ENCODE results near the gene FOXA1. TPM values are rescaled to one million over a fixed set of nuclear protein-coding genes. Genes with fewer than 3 reads are reported as not detected.

Gene FOXA1
- total RNA-seq, 1 donor from 2014 or later = 7.4 TPM

- Histone ChIP-seq H3K27me3 (ENCODE audit: control insufficient read depth, insufficient read depth, low read length) (peaks cover 66% of the 10 kb centered on the region), H3K4me3 (ENCODE audit: low read depth, low read length) (no peak overlapping the region), H3K36me3 (ENCODE audit: control insufficient read depth, insufficient read depth, low read length) (no peaks in the 10 kb centered on the region)
- DNase-seq (ENCODE audit: low read depth) = no peak
- TF ChIP-seq CTCF (IDR thresholded peaks at IDR 0.05; ENCODE audit: insufficient read depth, low read length, poor library complexity, severe bottlenecking) = no peak
Measured at GRCh38 chr14:37585971-37586796, 8.9 kb downstream of the FOXA1 start.

- no peak for DNase-seq (ENCODE audit: low read depth)
- no peaks in the 10 kb centered on the region for H3K36me3 ChIP-seq (ENCODE audit: control insufficient read depth, insufficient read depth, low read length)
- peaks cover 58% of the 10 kb centered on the region for H3K27me3 ChIP-seq (ENCODE audit: control insufficient read depth, insufficient read depth, low read length)
- no peak overlapping the region for H3K4me3 ChIP-seq (ENCODE audit: low read depth, low read length)
- no peak for TF ChIP-seq CTCF (IDR thresholded peaks at IDR 0.05; ENCODE audit: insufficient read depth, low read length, poor library complexity, severe bottlenecking)
Measured at GRCh38 chr14:37585101-37585511, 9.9 kb downstream of the FOXA1 start.

GRCh38 chr14:37584211-37585100 is 10.6 kb downstream of the FOXA1 start:
- no peaks in the 10 kb centered on the region for H3K36me3 ChIP-seq (ENCODE audit: control insufficient read depth, insufficient read depth, low read length)
- TF ChIP-seq CTCF (IDR thresholded peaks at IDR 0.05; ENCODE audit: insufficient read depth, low read length, poor library complexity, severe bottlenecking) = no peak
- H3K4me3 ChIP-seq (ENCODE audit: low read depth, low read length) = no peak overlapping the region
- DNase-seq (ENCODE audit: low read depth) = no peak
- H3K27me3 ChIP-seq (ENCODE audit: control insufficient read depth, insufficient read depth, low read length) = peaks cover 57% of the 10 kb centered on the region

- no peak for DNase-seq (ENCODE audit: low read depth)
- H3K4me3 ChIP-seq (ENCODE audit: low read depth, low read length) = peak overlapping the region; percentile 13
Measured at GRCh38 chr14:37583358-37584210, 11.5 kb downstream of the FOXA1 start.

More at GRCh38 chr14:37583358-37584210, 11.5 kb downstream of the FOXA1 start:
- TF ChIP-seq CTCF (IDR thresholded peaks at IDR 0.05; ENCODE audit: insufficient read depth, low read length, poor library complexity, severe bottlenecking) = no peak
- H3K36me3 ChIP-seq (ENCODE audit: control insufficient read depth, insufficient read depth, low read length) = no peaks in the 10 kb centered on the region
- H3K27me3 ChIP-seq (ENCODE audit: control insufficient read depth, insufficient read depth, low read length) = peaks cover 49% of the 10 kb centered on the region
